HG03457 (cell line): ENCODE measurements around the gene RNPC3.

ENCODE experiments used
- ATAC-seq: cut with Tn5 transposase; IDR thresholded peaks from one replicate; pipeline ENCODE4 v1.9.1; 2021; ENCODE audit warnings: moderate number of reproducible peaks; ENCODE audit not compliant: unreplicated experiment

RNPC3 gene

GRCh38 chr1:103525607-103526507, at the start of gene RNPC3:
Gene RNPC3 (plus strand): TSS chr1:103525699. CDS start chr1:103526071, 372 bp downstream.
- peak; percentile 77 for ATAC-seq

- ATAC-seq: no peak
These were observed 48.4 kb upstream of the RNPC3 start for GRCh38 chr1:103477101-103477500.

GRCh38 chr1:103489935-103490334, 35.6 kb upstream of the RNPC3 start:
- peak; percentile 90 for ATAC-seq

- no peak for ATAC-seq
These were observed 33.4 kb upstream of the RNPC3 start for GRCh38 chr1:103492003-103492625.

GRCh38 chr1:103496014-103496635, 29.4 kb upstream of the RNPC3 start:
- no peak for ATAC-seq

GRCh38 chr1:103497404-103497803, 28.1 kb upstream of the RNPC3 start:
- no peak for ATAC-seq

GRCh38 chr1:103509250-103509649, 16.2 kb upstream of the RNPC3 start:
- ATAC-seq: no peak

- no peak for ATAC-seq
These were observed 11.8 kb upstream of the RNPC3 start for GRCh38 chr1:103513711-103514110.

- ATAC-seq: peak; percentile 72
These were observed 10.5 kb upstream of the RNPC3 start for GRCh38 chr1:103514920-103515503.

GRCh38 chr1:103516283-103516682, 9.2 kb upstream of the RNPC3 start:
- no peak for ATAC-seq

- ATAC-seq: no peak
These were observed 8.8 kb upstream of the RNPC3 start for GRCh38 chr1:103516693-103517092.

GRCh38 chr1:103517380-103518047, 8.0 kb upstream of the RNPC3 start:
- ATAC-seq: peak; percentile 88

GRCh38 chr1:103520822-103521221, 4.7 kb upstream of the RNPC3 start:
- no peak for ATAC-seq

GRCh38 chr1:103523346-103523745, 2.2 kb upstream of the RNPC3 start:
- no peak for ATAC-seq

- ATAC-seq: peak; percentile 37
These were observed 339 bp upstream of the RNPC3 start for GRCh38 chr1:103525114-103525606.

GRCh38 chr1:103527331-103527730, 1.8 kb downstream of the RNPC3 start:
- ATAC-seq: no peak

- ATAC-seq: no peak
These were observed 4.2 kb downstream of the RNPC3 start for GRCh38 chr1:103529746-103530145.

- ATAC-seq: no peak
These were observed 12.7 kb downstream of the RNPC3 start for GRCh38 chr1:103538226-103538625.

- no peak for ATAC-seq
These were observed 15.9 kb downstream of the RNPC3 start for GRCh38 chr1:103541431-103541830.

- ATAC-seq: no peak
These were observed 21.0 kb downstream of the RNPC3 start for GRCh38 chr1:103546496-103546895.

- ATAC-seq: no peak
These were observed 22.3 kb downstream of the RNPC3 start for GRCh38 chr1:103547840-103548239.
